Left renal pelvis (tissue), 4 donors: ENCODE measurements around the gene CARD11. TPM values are rescaled to one million over a fixed set of nuclear protein-coding genes. Genes with fewer than 3 reads are reported as not detected.
"Not testable (repeated sequence)": the region's sequence is repeated elsewhere in the genome, so short reads cannot be mapped to it uniquely, and the experiment has no call there.

Experiments
- DNase-seq, 4 donors: peaks; one replicate each; pipeline ENCODE4 v3.0.0-alpha.2; 2013; ENCODE audit warnings: low read depth in 4 of 4, low spot score in 3 of 4
- polyA plus RNA-seq, 4 donors: library from polyadenylated mRNA; unstranded; fragments of 120-200 nt; gene quantifications; one replicate each; pipeline ENCODE4 v1.2.1, GENCODE V29; 2013; ENCODE audit not compliant: insufficient read length in 4 of 4

Gene CARD11
- polyA plus RNA-seq, 4 donors = 0.96 to 2.6 (median 1.6) TPM

DNA sequence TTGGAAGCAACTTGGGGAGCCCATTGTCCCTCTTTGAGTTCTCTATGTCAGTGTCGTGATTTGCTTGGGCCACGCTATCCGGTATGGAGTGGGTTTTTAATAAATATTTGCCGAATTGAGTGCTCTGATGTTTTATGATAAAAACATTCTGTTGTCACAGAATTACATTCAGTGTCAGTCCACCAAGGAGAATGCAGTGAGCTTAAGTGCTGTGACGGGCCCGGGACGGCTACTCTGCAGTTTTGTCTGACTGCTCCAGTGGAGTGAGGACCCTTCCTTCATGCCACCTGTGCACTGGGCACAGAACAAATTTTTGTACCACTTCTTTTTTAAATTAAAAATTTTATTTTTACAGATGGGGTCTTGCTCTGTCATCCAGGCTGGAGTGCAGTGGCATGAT, 76.0 kb downstream of the CARD11 start:
- DNase-seq = no peak

DNA sequence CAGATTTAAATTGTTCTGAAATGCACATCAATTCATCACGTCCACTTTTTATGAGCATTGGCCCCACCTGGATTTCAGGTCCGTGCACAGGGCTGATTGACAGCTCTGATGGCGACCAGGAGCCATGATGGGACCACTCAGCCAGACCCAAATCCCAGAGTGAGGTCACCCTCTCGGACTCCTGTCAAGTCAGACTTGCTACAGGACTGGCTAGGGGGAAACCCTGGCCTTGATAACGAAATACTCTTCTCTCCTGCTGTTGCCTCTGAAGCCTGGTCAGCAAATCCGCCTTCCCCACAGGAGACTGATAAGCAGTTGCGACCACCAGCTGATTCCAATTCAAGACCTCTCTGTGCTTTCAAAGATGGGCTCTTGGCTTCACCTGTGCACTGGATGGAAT, 76.4 kb downstream of the CARD11 start:
- no peak for DNase-seq

DNA sequence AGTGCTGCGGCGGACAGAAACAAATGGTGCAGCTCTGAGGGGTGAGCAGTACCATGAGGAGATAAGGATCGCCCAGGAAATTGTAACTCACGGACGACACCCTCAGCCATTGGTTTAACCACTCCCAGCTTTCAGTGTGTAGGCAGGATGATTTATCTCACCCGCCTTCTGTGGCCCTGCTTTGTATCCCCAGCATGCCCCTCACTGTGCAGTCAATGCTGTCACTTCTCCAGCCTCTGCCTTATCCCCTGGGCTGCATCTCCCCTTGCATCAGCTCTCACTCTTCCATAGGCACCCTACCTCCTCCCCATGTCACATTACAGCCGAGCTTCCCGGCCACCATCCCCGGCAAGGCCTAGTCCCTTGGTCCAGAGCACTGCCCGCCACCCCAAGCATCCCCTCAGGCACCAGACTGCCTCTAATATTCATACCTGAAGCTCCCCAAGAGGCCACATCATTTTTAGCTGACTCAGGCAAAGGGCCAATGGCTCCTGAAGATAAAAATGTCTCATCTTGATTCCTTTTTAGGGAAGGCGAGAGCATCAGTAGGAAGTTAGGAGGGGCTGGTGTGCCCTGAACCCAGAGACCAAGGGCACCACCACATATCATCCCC, 77.1 kb downstream of the CARD11 start:
- DNase-seq = no peak

DNA sequence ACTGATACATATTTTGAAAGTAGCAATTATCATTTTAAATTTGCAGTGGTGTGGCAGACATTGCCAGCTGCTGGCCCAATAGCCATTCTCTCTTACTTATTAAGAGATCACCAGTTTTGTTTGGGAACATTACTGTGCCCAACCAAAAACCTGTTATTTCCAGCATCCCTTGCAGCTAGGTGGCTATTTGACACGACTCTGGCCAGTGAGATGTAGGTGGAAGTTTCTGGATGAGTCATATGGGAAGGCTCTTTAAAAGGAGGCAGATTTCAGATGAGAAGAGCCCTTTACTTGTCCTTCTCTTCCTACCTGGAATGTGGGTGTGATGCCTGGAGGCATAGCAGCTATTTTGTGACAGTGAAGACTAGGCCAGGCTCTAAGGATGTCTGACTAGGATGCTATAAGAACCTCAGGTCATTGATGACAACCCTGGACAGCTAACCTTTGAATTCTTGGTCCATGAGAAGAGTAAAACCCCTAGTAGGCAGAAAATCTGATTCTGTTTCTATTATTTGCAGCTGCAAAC, 77.9 kb downstream of the CARD11 start:
- no peak for DNase-seq

DNA sequence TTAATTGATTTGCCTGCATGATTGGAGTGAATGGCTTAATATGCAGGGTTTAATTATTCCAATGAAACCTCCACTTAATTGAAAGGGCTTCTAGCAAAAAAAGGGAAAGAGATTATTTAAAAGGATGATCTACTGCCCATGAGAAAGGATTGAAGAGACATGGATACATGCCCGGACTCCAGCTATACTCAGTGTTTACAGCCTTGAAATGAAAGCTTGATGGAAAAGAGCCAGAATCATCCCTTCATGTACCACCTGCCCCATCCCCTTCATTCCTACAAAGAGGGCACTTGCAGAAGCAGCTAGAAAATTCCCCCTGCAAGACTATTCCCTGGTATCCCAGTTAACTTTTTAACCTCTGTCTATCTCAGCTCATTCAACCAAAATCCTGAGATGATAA, 78.4 kb downstream of the CARD11 start:
- no peak for DNase-seq

DNA sequence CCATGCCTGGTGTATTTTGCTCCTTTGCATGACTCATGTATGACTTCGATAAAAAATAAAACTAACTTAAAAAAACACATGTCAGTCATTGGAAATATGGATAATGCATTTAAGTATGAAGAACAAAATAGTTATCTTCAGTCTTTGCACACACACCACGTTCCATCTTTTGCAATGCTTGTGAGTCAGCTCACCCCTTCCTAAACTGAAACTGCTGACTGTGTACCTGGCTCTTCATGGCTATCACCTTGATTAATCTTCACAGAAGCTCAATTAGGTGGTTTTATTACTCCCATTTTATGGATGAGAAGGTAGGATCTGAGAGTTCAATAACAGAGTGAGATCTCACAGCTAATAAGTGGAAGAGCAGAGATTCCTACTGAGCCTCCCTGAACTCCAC, 79.5 kb downstream of the CARD11 start:
- no peak for DNase-seq

DNA sequence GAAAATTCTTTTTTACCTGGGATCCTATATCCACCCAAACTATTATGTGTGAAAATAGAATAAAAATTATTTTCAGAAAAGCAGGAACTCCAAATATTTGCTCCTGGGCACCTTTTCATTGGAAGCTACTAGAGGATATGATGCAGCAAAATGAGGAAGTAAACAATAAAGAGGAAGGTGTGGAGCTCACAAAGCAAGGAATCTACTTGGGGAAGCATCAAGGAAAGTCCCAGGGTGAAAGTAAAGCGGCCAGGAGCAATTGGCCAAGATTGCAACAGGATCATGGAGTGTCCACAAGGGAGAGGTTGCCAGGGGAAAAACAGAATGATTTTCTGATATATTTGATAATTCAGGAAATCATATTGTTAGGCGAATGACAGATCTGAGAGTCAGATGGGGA, 80.8 kb downstream of the CARD11 start:
- DNase-seq = no peak

DNA sequence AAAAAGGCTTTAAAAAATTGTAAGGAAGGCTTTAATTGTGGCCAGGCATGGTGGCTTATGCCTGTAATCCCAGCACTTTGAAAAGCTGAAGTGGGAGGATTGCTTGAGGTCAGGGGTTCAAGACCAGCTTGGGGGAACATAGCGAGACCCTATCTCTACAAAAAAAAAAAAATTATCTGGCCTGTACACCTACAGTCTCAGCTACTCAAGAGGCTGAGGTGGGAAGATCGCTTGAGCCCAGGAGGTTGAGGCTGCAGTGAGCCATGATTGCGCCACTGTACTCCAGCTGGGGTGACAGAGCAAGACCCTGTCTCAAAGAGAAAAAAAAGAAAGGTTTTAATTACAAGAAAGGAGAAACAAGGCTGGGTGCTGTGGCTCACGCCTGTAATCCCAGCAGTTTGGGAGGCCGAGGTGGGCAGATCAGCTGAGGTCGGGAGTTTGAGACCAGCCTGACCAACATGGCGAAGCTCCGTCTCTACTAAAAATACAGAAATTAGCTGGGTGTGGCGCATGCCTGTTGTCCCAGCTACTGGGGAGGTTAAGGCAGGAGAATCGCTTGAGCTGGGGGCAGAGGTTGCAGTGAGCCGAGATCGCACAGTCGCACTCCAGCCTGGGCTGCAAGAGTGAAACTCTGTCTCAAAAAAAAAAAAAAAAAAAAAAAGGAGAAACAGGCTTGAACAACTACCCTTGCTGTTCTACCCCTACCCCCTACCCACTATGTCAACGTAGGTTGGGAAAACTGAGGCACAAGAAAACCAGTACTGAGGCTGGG, 83.7 kb downstream of the CARD11 start:
- DNase-seq = no peak

DNA sequence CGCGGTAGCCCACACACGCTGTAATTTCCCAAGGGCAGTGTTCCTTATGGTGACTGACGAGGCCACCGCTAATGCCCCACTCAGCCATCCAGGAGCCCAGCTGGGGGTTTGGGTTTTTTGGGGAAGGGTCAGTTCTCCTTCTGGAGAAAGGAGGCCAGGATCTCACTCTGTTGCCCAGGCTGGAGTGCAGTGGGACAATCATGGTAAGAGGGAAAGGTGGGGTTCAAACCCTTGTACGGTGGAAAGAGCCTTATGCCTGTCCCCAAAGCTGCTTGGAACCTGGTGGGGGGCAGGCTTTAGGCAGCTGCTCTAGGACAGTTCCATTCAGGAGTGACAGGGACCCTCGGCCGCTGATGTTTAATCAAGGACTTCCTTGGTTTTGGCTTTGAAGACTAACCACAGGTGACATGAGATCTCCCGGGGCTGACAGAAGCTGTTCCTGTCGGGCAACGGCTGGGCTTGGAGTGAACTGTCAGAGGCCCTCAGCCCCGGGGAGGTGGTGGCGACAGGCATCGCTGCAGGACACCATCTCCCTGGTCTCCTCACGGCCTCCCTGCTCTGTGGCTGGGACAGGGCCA, 84.5 kb downstream of the CARD11 start:
- no peak for DNase-seq

DNA sequence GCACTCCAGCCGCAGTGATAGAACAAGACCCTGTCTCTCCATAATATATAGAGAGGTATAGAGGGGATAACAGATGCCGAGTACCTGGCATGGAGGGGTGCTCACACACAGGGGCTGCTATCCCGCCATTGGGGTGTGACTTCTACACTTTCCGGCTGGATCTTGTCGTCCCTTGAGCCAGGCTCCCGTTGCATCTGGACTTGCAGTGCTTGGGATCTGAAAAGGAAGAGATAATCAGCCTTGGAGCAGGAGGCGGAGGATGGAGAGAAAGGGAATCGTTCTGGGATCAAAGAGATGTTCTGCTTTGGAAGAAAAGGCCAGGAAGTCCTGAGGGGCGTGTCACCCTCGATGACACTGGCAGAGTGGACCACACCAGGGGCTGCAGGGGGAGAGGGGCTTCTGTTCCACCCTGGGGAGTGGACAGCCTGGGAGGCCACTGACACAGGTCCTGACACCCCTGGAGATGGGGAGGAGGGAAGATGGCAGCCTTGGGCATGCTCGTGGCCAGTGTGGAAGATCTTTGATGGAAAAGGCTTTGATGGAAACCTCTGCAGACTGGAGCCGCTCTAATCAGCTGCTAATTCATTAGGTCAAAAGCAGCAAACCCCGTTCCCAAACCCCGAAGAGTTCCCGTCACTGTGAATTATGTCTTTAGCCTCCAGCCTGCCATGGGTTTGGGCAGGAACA, 85.1 kb downstream of the CARD11 start:
- DNase-seq = no peak

DNA sequence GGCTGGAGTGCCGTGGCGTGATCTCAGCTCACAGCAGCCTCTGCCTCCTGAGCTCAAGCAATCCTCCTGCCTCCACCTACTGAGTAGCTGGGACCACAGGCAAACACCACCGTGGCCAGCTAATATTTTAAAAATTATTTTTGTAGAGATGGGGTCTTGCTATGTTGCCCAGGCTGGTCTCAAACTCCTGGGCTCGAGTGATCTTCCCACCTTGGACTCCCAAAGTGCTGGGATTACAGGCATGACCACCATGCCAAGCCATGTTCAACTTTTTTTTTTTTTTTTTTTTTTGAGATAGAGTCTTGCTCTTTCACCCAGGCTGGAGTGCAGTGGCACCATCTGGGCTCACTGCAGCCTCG, 86.3 kb downstream of the CARD11 start:
- DNase-seq = not testable (repeated sequence)

DNA sequence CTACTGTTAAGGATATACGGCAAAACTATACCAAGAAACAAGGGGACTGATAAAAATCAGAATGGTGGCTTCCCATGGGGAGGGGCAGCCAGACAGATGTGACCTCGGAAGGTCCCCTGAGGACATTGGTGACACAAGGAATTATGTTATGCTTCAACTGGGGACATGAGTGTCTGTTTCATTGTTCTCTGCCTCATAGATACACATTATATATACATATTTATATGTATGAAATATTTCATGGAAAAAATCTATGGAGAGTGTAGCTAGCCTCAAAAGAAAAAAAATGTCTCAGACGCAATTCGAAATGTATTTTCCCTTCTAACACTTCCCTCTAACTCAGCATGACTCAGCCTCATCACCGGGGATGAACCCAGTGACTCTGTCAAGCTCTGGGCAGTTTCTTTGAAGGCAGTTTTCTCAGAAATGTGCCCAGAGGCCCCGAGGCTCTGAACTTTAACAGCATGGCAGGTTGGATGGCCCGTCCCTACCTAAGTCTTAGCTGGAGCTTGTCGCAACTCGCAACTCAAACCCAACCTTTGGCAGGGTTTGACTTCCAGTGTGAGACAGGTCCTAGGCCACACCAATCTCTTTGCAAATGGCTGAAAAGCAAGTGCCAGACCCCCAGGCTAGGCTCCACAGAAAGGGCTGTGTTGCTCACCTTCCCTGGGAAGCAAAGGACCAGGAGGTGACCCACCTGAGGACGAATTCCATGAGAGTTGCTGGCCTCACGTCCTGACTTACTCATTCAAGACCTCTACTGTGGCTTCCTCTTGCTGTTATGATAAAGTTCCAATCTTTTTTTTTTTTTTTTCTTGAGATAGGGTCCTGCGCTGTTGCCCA, 86.9 kb downstream of the CARD11 start:
- no peak for DNase-seq

DNA sequence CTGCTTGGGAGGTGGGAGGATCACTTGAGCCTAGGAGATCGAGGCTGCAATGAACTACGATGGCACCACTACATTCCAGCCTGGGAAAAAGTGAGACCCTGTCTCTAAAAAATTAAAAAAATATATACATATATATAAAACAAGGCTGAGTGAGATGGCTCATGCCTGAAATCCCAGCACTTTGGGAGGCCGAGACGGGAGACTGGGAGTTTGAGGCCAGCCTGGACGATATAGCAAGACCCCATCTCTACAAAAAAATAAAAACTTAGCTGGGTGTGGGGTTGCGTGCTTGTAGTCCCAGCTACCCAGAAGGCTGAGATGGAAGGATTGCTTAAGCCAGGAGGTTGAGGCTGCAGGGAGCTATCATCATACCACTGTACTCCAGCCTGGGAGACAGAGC, 87.6 kb downstream of the CARD11 start:
- DNase-seq = no peak

DNA sequence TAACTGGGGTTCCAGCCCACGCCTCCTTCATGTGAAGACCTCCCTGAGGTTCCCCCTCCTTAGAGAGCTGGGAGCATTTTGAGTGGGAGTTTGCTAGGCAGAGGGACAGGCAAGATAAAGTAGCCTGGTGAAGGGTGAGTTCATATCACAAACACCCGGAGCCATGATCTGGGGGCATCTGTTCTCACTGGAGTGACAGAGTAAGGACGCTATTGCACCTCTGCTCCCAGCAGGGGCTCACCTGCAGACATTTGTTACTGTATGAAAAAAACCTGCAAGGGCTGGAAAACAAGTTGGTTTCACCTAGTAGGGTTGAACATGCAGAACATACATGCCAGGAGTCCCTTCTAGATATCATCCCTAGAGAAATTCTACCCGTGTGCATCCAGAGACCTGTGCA, 88.4 kb downstream of the CARD11 start:
- no peak for DNase-seq

DNA sequence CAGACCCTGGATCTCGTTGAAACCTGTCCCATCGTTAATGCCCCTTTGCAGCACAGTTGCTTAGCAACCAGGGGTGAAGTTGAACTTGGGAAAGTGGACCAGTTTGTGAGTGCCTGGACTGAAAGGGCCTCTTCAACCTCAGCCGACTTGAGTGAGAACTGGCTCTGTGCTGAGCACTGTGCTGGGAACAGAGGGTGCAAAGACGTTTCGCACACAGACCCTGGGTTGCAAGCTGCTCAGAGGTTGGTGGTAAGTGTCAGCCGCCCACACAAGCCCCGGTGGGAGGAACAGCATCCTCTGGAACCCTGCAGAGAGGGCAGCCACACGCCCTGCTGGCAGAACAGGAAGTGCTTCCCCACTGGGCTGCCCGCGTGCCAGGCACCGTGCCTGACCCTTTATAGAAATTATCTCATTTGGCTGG, 89.2 kb downstream of the CARD11 start:
- no peak for DNase-seq

DNA sequence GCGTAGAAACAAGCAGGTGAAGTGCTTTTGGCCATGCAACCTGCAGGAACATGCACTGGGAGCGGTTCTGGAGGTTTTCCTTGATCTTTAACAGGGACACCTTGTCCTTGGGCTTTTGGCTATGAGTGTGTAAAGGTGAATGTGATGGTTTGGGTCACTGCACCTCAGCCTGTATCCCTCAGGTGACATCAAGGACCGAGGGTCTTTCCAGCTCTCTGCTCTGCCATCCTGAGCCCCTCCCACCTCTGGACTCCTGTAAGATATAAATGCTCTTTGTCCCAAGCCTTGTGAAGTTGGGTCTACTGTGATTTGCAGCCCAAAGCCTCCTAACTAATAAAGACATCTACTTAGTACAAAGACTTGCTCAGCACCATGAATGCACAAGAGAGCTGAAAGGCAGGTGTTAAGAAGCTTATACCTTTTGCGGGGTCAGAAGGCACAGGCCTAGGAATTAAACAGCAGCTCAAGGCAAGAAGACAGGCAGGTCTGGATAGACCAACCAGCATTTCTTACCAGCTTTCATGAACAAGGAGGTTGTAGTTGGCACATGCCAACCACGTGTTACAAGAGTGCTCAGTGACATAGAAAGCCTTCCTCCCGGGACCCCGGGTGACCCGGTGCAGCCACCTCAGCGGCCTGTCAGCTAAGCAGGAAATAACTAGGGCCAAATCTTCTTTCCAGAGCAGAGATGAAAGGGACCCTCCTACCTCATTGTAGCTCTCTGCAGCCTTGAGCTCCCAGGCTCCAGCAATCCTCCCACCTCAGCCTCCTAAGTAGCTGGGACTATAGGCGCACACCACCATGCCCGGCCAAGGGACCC, 89.9 kb downstream of the CARD11 start:
- no peak for DNase-seq

DNA sequence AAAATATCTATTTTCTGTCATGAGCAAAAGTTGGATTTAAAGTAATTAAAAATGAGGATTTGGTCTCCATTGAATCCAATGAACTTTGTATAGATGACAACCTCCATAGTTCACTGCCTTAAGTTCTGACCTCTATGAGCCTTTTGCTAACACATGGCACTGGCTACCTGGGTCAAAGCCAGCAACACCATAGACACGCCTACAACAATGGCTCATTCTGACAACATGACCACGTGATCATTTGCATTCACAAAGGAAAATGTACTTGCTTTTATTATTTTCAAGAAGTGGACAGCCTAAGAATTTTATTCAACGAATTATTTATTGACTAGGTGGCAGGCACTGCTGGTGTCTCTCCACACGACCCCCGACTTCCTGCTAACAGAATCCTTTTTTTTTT, 90.6 kb downstream of the CARD11 start:
- no peak for DNase-seq

DNA sequence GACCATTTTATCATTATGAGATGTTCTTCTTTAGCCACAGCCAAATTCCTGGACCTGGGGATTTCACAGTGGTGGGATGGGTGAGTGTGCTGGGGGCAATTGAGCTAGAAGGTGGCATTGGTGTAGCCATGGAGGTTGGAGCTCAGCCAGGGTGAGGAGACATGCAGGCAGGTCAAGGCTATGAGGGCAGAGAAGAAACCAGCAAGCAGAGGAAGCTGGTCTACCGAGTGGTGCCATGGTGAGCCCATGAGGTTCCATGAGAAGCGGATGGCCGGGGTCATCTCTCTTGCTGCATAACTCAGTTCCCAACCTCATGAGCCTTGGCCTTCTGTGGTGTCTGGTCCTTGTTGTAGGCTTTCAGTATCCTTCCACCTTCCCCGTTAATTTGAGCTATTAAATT, 91.4 kb downstream of the CARD11 start:
- no peak for DNase-seq

DNA sequence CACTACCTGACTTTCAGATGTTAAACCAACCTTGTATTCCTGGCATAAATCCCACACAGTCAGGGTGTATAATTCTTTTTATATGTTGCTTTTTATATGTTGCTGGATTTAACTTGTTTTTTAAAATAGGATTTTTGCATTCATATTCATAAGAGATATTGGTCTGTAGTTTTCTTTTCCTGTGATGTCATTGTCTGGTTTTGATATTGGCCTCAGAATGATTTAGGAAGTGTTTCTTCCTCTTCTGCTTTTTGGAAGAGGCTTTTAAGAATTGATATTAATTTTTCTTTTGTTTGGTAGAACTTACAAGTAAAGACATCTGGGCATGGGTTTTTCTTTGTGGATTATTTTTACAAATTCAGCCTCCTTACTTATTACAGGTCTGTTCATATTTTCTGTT, 93.1 kb downstream of the CARD11 start:
- no peak for DNase-seq

DNA sequence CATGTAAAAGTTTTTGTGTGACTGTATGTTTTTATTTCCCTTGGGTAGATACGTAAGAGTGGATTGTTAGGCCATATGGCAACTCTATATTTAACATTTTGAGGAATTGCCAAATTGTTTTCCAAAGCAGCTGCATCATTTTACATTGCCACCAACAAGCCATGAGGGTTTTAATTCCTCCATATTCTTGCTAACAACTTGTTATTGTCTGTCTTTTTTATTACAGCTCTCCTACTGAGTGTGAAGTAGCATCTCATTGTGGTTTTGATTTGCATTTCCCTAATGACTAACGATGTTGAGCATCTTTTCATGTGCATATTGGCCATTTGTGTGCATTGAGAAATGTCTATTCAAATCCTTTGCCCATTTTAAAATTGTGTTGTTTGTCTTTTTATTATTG, 94.9 kb downstream of the CARD11 start:
- no peak for DNase-seq
